HepG2 (cell line): ENCODE results near the gene CSNK1D. TPM values are rescaled to one million over a fixed set of nuclear protein-coding genes. Genes with fewer than 3 reads are reported as not detected.

Experiments used
- ADNP ChIP-seq: sonication (generic); formaldehyde crosslinking; IDR thresholded peaks from 2 replicates; pipeline ENCODE4 v1.4.0; 2020; ENCODE audit warnings: missing genetic modification reagents
- ATRX ChIP-seq: sonication (generic); formaldehyde crosslinking; IDR thresholded peaks from 2 replicates; pipeline ENCODE4 v1.4.0; 2020; ENCODE audit warnings: missing genetic modification reagents, borderline replicate concordance
- CCAR2 ChIP-seq: fragments of 200-400 bp; formaldehyde crosslinking; optimal IDR thresholded peaks from 2 replicates; pipeline ENCODE3; 2018; ENCODE audit warnings: low read depth, mild to moderate bottlenecking, low read length, moderate library complexity
- CENPT ChIP-seq: sonication (generic); formaldehyde crosslinking; IDR thresholded peaks from 2 replicates; pipeline ENCODE4 v1.8.0; 2022; ENCODE audit warnings: low read depth, mild to moderate bottlenecking, moderate library complexity, missing genetic modification reagents
- EED ChIP-seq: sonication (generic); formaldehyde crosslinking; IDR thresholded peaks from 2 replicates; pipeline ENCODE4 v1.5.0; 2020; ENCODE audit warnings: mild to moderate bottlenecking, missing genetic modification reagents
- HNF4A ChIP-seq: sonication (generic); formaldehyde crosslinking; IDR thresholded peaks from 2 replicates; pipeline ENCODE4 v1.4.0; 2020; ENCODE audit warnings: missing genetic modification reagents
- KLF15 ChIP-seq: sonication (generic); formaldehyde crosslinking; IDR thresholded peaks from 2 replicates; pipeline ENCODE4 v1.8.1; 2023; ENCODE audit warnings: borderline replicate concordance, mild to moderate bottlenecking, inconsistent platforms, missing genetic modification reagents, mixed read lengths
- KLF9 ChIP-seq: IDR thresholded peaks from 2 replicates; pipeline ENCODE4 v1.6.1; 2016; ENCODE audit warnings: low read depth
- MED8 ChIP-seq: sonication (generic); formaldehyde crosslinking; IDR thresholded peaks from 2 replicates; pipeline ENCODE4 v1.8.1; 2023; ENCODE audit warnings: mild to moderate bottlenecking, missing genetic modification reagents; ENCODE audit not compliant: insufficient replicate concordance
- MTERF4 ChIP-seq: sonication (generic); formaldehyde crosslinking; IDR thresholded peaks from 2 replicates; pipeline ENCODE4 v1.8.0; 2023; ENCODE audit warnings: mild to moderate bottlenecking, missing genetic modification reagents
- NCOA2 ChIP-seq: sonication (generic); formaldehyde crosslinking; IDR thresholded peaks from 2 replicates; pipeline ENCODE4 v1.8.0; 2022; ENCODE audit warnings: inconsistent platforms
- NR0B2 ChIP-seq: sonication (generic); formaldehyde crosslinking; IDR thresholded peaks from 2 replicates; pipeline ENCODE4 v1.4.0; 2020; ENCODE audit warnings: mild to moderate bottlenecking, missing genetic modification reagents
- NR1H2 ChIP-seq: sonication (generic); formaldehyde crosslinking; IDR thresholded peaks from 2 replicates; pipeline ENCODE4 v1.8.1; 2022; ENCODE audit warnings: low read depth, missing genetic modification reagents, borderline replicate concordance
- PHF5A ChIP-seq: IDR thresholded peaks from one replicate; pipeline ENCODE4 v1.6.1; 2018; ENCODE audit warnings: low read depth, missing genetic modification reagents; ENCODE audit not compliant: unreplicated experiment
- RFX3 ChIP-seq: IDR thresholded peaks from 2 replicates; pipeline ENCODE4 v1.6.1; 2016; ENCODE audit warnings: missing biosample characterization, missing genetic modification reagents
- SAP130 ChIP-seq: IDR thresholded peaks from 2 replicates; pipeline ENCODE4 v1.6.1; 2016; ENCODE audit warnings: low read depth
- SP4 ChIP-seq: sonication (generic); formaldehyde crosslinking; IDR thresholded peaks from 2 replicates; pipeline ENCODE4 v1.8.1; 2023; ENCODE audit warnings: mild to moderate bottlenecking, missing genetic modification reagents
- SRSF4 ChIP-seq: fragments of 200-400 bp; formaldehyde crosslinking; IDR thresholded peaks from one replicate; pipeline ENCODE4 v1.6.1; 2018; ENCODE audit warnings: mild to moderate bottlenecking, low read depth, low read length, moderate library complexity; ENCODE audit not compliant: poor library complexity, severe bottlenecking
- ZFP62 ChIP-seq: sonication (generic); formaldehyde crosslinking; IDR thresholded peaks from 2 replicates; pipeline ENCODE4 v1.4.0; 2020; ENCODE audit warnings: missing genetic modification reagents
- ZFYVE20 ChIP-seq: sonication (generic); formaldehyde crosslinking; IDR thresholded peaks from 2 replicates; pipeline ENCODE4 v1.8.0; 2023; ENCODE audit warnings: low read depth, mild to moderate bottlenecking, moderate library complexity, missing genetic modification reagents, borderline replicate concordance
- ZNF367 ChIP-seq: sonication (generic); formaldehyde crosslinking; IDR thresholded peaks from 2 replicates; pipeline ENCODE4 v1.4.0; 2020; ENCODE audit warnings: missing genetic modification reagents, borderline replicate concordance
- ZNF597 ChIP-seq: sonication (generic); formaldehyde crosslinking; IDR thresholded peaks from 2 replicates; pipeline ENCODE4 v1.5.0; 2020; ENCODE audit warnings: missing genetic modification reagents
- ZNF629 ChIP-seq: sonication (generic); formaldehyde crosslinking; conservative IDR thresholded peaks from 2 replicates; pipeline ENCODE4 v1.5.0; 2020; ENCODE audit warnings: missing genetic modification reagents
- ZNF670 ChIP-seq: sonication (generic); formaldehyde crosslinking; IDR thresholded peaks from 2 replicates; pipeline ENCODE4 v1.8.0; 2022; ENCODE audit warnings: mild to moderate bottlenecking, missing genetic modification reagents, borderline replicate concordance
- ZNF703 ChIP-seq: sonication (generic); formaldehyde crosslinking; IDR thresholded peaks from 2 replicates; pipeline ENCODE4 v1.5.1; 2020; ENCODE audit warnings: missing genetic modification reagents, mild to moderate bottlenecking, moderate library complexity, borderline replicate concordance
- ZNF749 ChIP-seq: sonication (generic); formaldehyde crosslinking; IDR thresholded peaks from 2 replicates; pipeline ENCODE4 v1.8.0; 2022; ENCODE audit warnings: mild to moderate bottlenecking, missing genetic modification reagents, moderate library complexity, borderline replicate concordance
- ZNF790 ChIP-seq: sonication (generic); formaldehyde crosslinking; IDR thresholded peaks from 2 replicates; pipeline ENCODE4 v1.8.0; 2022; ENCODE audit warnings: missing genetic modification reagents, mild to moderate bottlenecking, borderline replicate concordance
- polyA plus RNA-seq, 8 experiments: library from polyadenylated mRNA; depleted of rRNA in 3 of 8; stranded (reverse) in 7 of 8; unstranded in 1 of 8; fragments of >200 nt; fragmentation: Illumina TruSeq in 4 of 8; extraction: Trizol in 4 of 8; gene quantifications; 2 replicates each; pipeline versions ENCODE4 v1.2.1 to v1.2.3, GENCODE V29; 2011 to 2016; ENCODE audit warnings: low read depth in 4 of 8, missing spikeins in 1 of 8, mixed read lengths in 1 of 8; ENCODE audit not compliant: insufficient read depth in 1 of 8
- total RNA-seq, 5 experiments: library from RNA; depleted of rRNA; stranded (reverse); fragments of >200 nt; fragmentation: Illumina TruSeq; extraction: Trizol; gene quantifications; 2 replicates each; pipeline ENCODE4 v1.2.3, GENCODE V29; 2016; ENCODE audit warnings: low read depth in 1 of 5
- TF ChIP-seq, protein P1 (sequence below): IDR thresholded peaks from 2 replicates; pipeline ENCODE4 v1.6.1; 2016; ENCODE audit warnings: low read depth, borderline replicate concordance

CSNK1D gene
- total and polyA plus RNA-seq, 2 of the 13 experiments (the other 11 are each of a cell fraction or from before 2014, with no cell fraction given) = 31.5 to 128 TPM

DNA sequence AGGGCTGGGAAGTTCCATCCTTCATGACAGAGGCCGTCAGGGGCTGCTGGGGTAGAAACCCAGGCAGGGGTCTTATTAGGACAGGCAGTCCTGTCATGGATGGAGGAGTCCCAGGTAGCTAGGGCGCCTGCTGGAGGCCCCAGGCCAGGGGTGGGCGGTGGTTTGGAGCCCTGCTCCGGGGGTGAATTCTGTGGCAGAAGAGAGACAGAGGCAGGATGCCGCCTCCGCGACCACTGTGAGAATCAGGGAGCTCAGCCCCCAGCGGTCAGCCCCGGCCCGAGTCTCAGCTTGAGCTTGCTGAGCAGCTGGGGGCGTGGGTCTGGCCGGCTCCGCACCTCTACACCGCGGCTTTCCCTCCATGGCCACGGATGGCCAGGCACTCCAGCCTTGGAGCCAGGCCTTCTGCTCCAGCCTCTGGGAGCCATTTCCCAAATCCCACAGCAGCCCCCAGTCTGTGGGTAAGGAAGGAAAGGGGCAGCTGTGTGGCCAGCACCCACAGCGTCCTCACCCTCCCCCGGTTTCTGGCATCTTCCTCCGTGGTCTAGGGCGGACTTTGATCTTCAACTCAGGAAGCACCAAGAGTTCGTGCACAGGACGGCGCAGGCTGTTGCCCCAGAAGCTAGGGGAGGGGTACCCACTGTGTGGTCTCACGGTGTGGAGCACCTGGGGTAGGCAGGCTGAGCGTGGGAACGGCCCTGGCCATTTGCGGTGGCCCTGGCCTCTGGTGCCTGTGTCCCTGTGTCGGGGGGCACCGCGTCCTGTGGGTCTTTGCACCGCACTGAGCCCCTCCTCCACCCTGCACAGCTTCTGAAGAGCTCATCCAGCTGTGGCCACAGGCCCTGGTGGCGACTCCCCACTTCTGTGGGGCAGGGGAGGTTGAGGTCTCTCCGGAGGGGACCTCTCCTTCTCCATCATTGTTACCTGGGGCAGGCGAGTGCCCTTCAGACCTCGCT is 29.8 kb upstream of the CSNK1D start (continued):
- TF ChIP-seq ZNF597 (no peak), ZFP62 (no peak), SRSF4 (no peak), NCOA2 (peak; percentile 49; the same call in 1 of the 2 replicates), ZNF629 (no peak), SP4 (no peak), MTERF4 (CRISPR knock-in tag) (0 out of 2 replicates have a peak, but pooled peaks have one; percentile 59), ZNF670 (CRISPR knock-in tag) (no peak), RFX3 (CRISPR knock-in tag) (no peak), MED8 (CRISPR knock-in tag) (peak; percentile 34), ZNF790 (CRISPR knock-in tag) (no peak), ZNF749 (CRISPR knock-in tag) (no peak), ZNF367 (no peak), KLF9 (CRISPR knock-in tag) (0 out of 2 replicates have a peak, but pooled peaks have one; percentile 57), ZFYVE20 (CRISPR knock-in tag) (no peak), CENPT (CRISPR knock-in tag) (no peak), ATRX (CRISPR knock-in tag) (0 out of 2 replicates have a peak, but pooled peaks have one; percentile 45), NR1H2 (CRISPR knock-in tag) (no peak), EED (CRISPR knock-in tag) (no peak), HNF4A (CRISPR knock-in tag) (peak; percentile 98), PHF5A (peak; percentile 55), SAP130 (CRISPR knock-in tag) (peak; percentile 72), NR0B2 (CRISPR knock-in tag) (peak; percentile 25; the same call in 1 of the 2 replicates), KLF15 (no peak), ZNF703 (CRISPR knock-in tag) (no peak), ADNP (CRISPR knock-in tag) (no peak), CCAR2 (no peak)
- TF ChIP-seq, protein P1, sequence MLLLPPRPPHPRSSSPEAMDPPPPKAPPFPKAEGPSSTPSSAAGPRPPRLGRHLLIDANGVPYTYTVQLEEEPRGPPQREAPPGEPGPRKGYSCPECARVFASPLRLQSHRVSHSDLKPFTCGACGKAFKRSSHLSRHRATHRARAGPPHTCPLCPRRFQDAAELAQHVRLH = no peak
